Right forelimb (tissue), 1 donor: ENCODE results near the gene TYR.
"Not testable (repeated sequence)": the region's sequence is repeated elsewhere in the genome, so short reads cannot be mapped to it uniquely, and the experiment has no call there.

Source experiments
- DNase-seq: peaks from one replicate; pipeline ENCODE4 v3.0.0-alpha.2; 2018

TYR gene

DNA sequence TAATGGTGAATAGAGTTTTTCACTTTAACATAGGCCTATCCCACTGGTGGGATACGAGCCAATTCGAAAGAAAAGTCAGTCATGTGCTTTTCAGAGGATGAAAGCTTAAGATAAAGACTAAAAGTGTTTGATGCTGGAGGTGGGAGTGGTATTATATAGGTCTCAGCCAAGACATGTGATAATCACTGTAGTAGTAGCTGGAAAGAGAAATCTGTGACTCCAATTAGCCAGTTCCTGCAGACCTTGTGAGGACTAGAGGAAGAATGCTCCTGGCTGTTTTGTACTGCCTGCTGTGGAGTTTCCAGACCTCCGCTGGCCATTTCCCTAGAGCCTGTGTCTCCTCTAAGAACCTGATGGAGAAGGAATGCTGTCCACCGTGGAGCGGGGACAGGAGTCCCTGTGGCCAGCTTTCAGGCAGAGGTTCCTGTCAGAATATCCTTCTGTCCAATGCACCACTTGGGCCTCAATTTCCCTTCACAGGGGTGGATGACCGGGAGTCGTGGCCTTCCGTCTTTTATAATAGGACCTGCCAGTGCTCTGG is at the start of gene TYR:
TYR (plus strand) TSS at position 185 of the 541 bp plus-strand sequence; CDS start at position 264, 79 bp downstream.
- DNase-seq, result no peak

- no peak for DNase-seq
Observed at GRCh38 chr11:89136606-89137005, 41.1 kb upstream of the TYR start.

- no peak for DNase-seq
Observed at GRCh38 chr11:89147229-89147628, 30.4 kb upstream of the TYR start.

DNA sequence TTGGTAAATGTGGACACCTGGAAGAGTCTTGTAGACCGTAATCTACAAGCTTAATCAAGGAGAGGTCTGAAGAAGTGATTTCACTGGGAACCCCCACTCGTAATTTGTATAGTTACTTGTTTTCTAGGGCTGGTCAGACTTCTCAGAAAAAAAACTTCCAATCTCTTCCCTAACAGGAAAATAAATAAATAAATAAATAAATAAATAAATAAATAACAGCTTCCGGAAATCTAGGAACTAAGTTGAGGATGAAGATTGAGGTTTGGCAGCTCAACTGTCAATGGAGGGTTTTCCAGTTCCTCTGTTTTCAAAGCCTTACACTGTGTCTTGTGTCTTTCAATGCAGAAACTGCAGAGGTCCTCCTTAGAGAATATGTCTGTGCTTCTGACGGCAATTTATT is 17.7 kb upstream of the TYR start:
- no peak for DNase-seq

GRCh38 chr11:89161949-89162348 is 15.7 kb upstream of the TYR start:
- no peak for DNase-seq

DNA sequence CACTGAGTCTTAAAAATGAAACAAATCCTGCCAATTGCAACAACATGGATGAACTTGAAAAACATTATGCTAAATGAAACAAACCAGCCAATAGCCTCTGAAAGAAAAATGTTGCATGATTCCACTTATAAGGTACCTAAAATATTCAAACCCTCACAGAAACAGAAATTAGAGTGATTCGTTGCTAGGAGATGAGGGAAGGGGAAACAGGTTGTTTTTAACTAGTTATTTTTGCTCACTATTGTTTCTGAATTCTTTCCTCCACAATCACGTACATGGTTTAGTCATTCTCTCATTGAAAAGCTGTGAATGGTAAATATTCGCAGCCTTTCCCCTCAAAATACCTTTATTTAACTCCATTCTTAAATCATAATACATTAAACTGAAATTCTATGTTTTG is 14.0 kb upstream of the TYR start:
- no peak for DNase-seq

GRCh38 chr11:89168396-89168795 is 9.3 kb upstream of the TYR start:
- DNase-seq, result no peak

DNA sequence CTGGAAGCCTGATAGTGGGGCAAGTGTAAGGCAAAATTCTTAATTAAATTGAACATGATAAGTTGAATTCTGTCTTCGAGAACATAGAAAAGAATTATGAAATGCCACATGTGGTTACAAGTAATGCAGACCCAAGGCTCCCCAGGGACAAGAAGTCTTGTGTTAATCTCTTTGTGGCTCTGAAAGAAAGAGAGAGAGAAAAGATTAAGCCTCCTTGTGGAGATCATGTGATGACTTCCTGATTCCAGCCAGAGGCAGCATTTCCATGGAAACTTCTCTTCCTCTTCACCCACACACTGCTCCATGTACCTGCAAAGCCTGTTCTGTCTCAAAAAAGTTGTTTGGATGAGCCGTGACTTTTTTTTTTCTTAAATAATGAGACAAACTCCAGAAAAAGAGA is 1.9 kb upstream of the TYR start:
- no peak for DNase-seq

GRCh38 chr11:89176938-89177337 is 737 bp upstream of the TYR start:
- DNase-seq, result no peak

GRCh38 chr11:89181111-89181510 is 3.4 kb downstream of the TYR start:
- no peak for DNase-seq

- no peak for DNase-seq
Observed at GRCh38 chr11:89182773-89183518, 5.3 kb downstream of the TYR start.

DNA sequence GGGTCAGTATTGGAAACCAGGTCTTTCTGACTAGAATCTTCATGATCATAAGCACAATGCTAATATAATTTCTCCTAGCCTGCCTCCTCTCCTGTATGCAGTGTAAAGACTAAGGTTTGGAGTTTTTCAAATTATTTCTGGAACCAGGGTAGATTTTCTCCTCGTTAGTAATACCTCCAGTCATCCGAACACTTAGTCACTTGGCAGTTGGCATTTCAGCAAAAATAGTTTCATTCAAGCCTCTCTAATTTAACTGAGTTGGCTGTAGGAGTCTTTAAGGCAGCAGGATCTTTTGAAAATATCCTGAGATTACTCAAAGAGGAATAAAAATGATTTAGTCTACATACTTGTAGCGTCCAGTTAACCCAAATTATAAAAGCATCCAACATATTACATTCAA is 6.3 kb downstream of the TYR start:
- no peak for DNase-seq

DNA sequence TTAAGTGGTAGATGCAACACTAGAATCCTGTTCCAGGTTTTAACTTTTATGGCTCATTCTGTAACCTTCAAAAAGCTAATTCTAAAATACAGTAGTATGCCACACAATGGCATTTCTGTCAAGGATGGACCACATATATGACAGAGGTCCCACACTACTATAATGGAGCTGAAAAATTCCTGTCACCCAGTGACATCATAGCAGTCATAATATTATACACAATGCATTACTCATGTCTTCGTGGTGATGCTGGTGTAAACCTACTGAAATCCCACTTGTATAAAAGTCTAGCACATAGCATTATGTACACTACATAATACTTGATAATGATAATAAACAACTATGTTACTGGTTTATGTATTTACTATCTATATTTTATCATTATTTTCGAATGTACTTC is 12.1 kb downstream of the TYR start:
- no peak for DNase-seq

GRCh38 chr11:89201138-89201537 is 23.5 kb downstream of the TYR start:
- no peak for DNase-seq

DNA sequence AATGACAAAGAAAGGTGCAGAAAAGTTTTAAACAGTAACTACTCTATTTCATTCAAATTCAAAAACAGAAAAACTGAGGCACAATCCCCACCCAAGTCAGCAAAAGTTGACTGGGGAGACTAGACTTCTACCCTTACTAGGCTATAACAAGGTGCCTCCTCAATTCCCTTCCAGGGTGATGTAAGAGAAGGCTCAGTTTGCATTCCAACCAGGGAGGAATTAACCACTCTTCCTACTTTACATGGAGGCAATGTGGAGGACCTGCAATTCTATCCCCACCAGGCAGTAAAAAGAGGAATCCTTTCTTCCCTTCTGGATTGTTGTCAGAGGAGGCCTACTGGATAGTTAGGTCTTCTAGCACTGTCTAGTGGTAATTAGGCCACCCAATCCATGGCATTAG is 26.1 kb downstream of the TYR start:
- DNase-seq, result no peak

- DNase-seq, result no peak
Observed at GRCh38 chr11:89205378-89205777, 27.7 kb downstream of the TYR start.

DNA sequence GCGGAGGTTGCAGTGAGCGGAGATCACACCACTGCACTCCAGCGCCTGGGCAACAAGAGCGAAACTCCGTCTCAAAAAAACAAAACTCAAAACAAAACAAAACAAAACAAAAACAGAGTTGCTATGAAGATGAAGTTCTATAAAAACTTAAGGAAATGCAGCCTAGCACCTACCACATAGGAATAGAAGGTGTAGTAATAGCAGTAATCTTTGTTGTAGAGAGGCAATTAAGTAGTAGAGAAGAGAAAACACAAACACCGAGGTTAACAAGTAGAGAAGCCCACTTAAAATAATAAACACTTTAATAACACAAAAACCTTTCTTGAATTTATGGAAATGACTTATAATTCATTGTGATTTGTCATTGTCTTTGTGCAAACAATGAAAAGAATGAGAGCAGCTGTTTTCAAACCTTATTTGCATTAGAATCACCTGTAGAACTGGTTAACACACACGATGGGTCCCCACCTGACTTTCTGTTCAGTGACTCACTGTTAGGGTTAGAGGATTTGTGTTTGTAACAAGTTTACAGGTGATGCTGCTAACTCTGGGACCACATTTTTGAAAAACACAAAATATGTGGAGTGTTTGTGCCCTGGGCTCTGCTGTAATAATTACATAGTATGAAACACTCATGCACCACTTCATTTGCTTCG is 43.1 kb downstream of the TYR start:
- DNase-seq, result no peak

GRCh38 chr11:89235083-89235482 is 57.4 kb downstream of the TYR start:
- DNase-seq, result no peak

DNA sequence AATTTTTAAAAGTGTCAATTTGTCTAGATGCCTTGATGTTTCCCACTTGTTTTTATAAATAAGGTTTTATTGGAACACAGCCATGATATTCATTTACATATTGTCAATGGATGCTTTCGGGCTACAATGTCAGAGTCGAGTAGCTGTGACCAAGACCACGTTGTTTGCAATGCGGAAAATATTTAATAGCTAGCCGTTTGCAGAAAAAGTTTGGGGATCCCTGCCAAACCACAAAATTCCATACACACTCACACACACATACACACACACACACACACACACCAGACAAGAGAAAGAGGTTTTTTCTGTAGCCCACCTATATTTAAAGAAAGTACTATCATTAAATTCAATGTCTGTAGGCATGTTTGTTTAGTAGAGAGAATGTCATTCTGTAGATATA is 58.3 kb downstream of the TYR start:
- no peak for DNase-seq

- DNase-seq, result not testable (repeated sequence)
Observed at GRCh38 chr11:89247007-89247406, 69.3 kb downstream of the TYR start.

DNA sequence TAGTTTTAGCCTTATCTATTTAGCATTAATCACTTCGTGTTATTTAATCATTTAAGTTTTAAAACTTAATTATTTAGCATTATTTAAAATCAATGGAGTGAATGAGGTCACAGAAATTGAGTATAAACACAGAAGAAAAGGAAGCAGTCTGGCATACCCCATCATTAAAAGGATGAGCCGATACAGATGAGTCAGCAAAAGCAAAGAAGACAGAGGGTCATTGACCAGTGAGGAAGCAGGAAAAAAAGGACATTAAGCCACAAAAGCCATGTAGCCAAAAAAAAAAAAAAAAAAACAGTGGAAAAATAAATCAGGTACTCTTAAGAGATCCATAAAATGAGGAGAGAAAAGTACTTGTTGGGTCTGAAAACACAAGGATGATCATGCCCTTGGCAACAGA is 71.5 kb downstream of the TYR start:
- DNase-seq, result no peak

DNA sequence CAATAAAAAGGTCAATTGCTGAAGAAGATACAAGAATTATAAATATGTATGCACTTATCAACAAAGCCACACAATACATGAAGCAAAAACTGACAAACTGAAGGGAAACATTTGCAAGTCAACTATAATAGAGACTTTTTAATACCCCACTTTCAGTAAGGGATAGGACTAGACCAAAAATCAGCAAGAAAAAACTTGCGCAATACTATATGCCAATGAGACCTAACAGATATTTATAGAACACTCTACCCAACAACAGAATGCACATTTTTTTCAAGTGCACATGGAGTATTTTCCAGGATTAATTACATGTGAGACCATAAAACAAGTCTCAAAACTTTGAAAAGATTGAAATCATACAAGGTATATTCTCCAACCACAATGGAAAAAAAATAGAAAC is 83.8 kb downstream of the TYR start:
- not testable (repeated sequence) for DNase-seq

DNA sequence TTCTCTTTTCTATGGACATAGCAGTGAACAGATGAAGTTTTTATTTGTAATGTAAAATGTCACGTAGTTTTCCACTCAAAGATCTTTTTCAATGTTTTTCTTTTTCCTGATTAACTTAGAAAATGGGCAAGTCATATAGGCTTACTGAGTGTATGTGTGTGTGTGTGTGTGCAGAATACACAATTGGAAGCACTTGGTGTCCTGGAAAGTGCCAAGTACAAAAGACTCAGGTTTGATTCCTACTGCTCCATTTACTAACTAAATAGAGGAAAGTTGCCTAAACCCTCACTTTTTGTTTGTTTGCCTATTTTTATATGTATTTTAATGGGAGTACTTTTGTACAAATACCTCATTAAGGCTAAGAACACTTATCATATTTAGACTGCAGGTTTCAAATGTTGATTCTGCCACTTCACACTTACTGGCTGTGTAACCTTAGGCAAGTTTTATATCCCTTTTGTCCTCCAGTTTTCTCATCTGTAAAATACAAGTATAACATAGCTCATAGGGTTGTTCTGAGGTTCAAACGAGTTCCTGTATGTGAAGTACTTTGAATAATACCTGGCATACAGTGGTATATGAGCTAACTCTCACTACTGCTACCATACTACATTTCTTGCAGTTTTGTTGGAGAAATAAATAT is 90.1 kb downstream of the TYR start:
- no peak for DNase-seq

DNA sequence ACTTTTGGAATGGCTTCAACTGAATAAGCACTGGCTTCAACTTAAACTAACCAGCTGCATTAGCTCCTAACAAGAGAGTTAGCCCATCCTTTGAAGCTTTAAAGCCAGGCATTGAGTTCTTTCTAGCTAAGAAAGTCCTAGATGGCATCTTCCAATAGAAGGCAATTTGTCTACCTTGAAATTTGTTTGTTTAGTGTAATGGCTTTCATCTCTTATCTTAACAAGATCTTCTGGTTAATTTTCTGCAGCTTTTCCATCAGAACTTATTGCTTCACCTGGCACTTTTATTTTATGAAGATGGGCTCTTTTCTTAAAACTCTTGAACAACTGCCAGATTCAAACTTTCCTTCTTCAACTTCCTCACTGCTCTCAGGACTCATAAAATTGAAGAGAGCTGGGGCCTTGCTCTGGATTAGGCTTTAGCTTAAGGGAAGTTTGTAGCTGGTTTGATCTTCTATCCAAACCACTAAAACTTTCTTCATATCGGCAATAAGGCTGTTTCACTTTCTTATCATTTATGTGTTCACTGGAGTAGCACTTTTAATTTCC is 94.9 kb downstream of the TYR start:
- DNase-seq, result not testable (repeated sequence)
